HG03108 (cell line): Measurements from ENCODE around the gene KDM2A.
"Not testable (repeated sequence)": the region's sequence is repeated elsewhere in the genome, so short reads cannot be mapped to it uniquely, and the experiment has no call there.

Experiments
- ATAC-seq: cut with Tn5 transposase; IDR thresholded peaks from one replicate; pipeline ENCODE4 v1.9.1; 2021; ENCODE audit warnings: moderate library complexity; ENCODE audit not compliant: unreplicated experiment

KDM2A gene

DNA sequence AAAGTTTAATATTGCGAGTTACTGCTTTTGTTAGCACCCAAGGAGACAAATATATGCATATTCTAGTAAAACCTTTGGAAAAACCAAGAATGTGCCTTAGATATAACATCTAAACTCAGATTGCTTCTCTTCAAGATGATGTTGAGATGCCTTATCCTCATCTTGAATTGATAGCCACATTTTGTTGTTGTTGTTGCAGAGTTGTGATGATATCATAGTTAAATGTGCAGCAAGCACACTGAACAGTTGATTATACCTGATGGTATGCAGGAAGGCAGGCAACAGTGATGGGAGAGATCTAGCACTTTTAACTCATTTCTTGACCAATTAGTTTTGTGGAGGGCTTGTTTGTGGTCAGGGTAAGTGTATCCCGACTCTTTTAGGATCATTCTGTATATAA is 48.0 kb downstream of the KDM2A start:
- no peak for ATAC-seq

DNA sequence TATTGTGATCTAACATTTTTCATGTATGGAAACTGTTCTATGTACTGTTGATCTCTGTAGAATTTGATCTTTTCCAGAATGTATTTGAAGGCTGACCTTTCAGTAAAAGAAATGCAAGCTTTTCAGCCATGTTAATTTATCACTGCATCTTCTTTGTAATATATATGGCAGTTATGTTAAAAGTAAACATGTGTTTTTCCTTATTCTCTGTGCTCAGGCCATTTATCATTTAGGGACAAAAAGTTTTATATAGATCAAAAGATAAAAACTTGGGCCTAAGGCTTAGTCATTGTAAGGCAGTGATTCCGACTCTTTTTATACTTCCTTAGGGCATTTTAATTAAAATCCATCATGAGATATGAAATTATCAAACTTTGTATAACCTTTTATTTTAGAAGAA is 48.7 kb downstream of the KDM2A start:
- no peak for ATAC-seq

DNA sequence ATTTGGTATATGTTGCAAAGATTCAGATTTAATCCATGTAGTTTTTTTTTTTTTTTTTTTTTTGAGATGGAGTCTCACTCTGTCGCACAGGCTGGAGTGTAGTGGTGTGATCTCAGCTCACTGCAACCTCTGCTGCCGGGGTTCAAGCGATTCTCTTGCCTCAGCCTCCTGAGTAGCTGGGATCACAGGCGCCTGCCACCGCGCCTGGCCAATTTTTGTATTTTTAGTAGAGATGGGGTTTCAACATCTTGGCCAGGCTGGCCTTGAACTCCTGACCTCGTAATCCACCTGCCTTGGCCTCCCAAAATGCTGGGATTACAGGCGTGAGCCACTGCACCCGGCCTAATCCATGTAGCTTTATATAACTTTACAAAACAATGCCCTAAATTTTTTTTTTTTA is 49.8 kb downstream of the KDM2A start:
- not testable (repeated sequence) for ATAC-seq

DNA sequence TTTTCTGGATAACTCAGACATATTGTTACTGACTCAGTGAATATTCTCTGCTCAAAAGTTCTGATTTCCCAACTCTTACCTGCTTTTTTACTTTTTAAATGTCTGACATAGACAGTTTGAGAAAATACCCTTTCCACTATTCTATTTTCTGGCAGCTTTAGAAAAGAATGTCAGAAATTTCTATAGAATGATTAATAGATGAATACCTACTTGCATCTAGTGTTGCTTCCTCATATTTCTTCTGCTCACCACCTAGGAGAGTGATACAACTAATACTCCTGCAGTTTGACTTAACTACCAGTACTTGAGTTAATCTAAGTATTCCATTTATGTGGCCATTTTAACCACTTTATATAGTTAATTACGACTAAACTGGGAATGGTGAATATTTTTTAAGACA is 55.2 kb downstream of the KDM2A start:
- no peak for ATAC-seq

DNA sequence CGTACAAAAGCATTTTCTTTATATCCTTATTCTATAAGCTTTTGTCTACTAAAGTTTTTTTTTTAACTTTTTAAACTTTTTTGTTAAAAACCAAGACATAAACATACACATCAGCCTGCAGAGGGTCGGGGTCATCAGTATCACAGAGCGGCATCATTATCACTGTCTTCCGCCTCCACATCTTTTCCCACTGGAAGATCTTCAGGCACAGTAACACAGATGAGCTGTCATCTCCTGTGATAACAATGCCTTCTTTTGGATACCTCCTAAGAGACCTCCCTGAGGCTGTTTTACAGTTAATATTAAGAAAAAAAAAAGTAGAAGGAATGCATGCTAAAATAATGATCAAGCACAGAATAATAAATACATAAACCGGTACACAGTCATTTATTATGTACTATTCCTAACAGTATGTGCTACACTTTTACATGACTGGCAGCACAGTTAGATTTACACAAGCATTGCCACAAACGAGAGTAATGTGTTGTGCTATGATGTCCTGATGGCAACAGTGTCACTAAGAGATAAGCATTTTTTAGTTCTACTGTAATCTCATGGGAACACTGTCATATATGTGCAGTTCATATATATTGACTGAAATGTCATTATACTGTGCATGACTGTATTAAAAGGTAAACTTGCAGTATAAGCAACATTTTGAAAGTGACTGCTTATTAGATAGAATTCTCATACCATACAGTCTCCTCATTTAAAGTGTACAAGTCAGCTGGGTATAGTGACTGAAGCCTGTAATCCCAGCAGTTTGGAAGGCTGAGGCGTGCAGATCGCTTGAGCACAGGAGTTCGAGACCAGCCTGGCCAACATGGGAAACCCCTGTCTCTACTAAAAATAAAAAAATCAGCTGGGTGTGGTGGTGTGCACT is 58.6 kb downstream of the KDM2A start:
- no peak for ATAC-seq

DNA sequence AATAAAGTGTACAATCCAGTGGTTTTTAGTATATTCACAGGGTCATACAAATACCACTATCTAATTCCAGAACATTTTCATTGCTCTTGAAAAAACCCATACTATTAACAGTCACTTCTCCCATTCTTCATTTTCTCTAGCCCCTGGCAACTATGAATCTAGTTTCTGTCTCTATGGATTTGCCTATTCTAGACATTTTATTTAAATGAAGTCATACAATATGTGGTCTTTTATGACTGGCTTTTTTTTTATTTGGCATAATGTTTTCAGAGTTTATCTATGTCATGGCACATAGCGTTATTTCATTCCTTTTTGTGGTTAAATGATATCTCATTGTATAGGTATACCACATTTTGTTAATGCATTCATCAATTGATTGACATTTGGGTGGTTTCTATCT is 59.4 kb downstream of the KDM2A start:
- ATAC-seq = no peak

DNA sequence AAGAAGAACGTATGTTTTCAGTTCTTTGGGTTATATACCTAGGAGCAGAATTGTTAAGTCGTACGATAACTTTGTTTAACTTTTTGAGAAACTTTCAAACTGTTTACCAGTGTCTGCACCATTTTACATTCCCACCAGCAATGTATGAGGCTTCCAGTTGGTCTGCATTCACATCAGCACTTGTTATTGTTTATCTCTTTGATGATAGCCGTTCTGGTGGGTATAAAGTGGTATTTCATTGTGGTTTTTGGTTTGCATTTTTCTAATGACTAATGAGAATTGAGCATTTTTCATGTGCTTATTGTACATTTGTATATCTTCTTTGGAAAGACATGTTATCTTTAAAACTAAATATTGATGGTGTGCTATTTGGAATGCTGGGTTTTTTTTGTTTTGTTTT is 59.8 kb downstream of the KDM2A start:
- no peak for ATAC-seq

DNA sequence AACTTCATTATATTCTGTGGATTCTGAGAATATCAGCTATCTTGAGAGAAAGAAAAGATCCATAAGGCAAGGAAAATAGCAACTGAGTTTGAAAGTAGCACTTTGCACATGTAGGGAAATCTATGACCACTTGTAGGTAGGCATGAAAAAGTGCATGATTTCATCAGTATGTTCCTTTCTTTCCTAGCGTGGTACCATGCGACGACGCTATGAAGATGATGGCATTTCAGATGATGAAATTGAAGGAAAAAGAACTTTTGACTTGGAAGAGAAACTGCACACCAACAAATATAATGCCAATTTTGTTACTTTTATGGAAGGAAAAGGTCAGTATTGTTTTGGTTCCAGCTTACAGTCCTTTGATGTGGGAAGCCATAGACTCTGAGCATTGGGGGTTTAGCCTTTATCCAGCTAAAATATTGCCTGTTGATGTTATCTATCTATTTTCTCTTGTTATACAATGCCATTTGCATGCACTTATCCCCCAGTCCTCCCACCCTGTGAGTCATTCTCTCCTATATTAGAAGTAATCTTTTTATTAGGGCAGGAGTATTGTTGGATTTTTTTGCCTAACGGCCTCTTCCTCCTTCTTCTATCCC is 60.9 kb downstream of the KDM2A start:
- ATAC-seq = no peak

DNA sequence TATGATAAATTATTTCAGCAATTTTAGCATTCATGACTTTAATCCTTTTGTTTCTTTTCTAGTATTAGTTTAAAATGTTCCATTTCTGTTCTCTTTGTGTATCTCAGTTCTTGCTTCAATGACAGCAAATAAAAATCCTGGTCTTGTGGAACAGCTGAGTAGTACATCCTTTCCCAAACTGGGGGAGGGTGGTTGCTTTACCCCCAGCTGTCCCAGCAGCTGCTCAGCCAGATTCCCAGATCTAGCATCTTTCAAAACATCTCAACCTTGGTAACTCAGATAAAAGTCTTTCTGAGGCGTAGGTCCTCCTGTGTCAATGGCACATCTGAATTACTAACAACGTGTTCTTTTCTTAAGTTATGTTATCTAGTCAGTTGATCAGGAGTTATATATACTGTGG is 75.0 kb downstream of the KDM2A start:
- ATAC-seq = no peak

DNA sequence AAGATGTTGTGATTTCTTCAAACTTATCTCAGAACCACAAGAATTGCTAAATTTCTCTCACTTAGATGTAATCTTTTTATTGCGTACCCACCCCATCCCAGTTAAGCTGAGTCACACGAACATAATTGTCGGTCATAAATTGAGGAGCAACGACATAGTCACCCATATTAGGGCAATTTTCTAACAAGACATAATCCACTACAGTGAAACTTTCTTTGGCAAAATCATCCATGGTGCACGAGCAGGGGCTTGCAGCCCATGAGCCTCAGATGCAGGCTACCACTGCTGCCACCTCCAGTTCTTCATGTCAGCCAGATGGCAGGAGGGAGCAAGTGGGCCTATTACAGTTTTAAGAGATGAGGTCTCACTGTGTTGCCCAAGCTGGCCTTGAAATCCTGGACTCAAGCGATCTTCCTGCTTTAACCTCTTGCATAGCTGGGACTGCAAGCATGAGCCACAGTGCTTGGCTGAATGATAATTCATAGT is 77.0 kb downstream of the KDM2A start:
- ATAC-seq = no peak

DNA sequence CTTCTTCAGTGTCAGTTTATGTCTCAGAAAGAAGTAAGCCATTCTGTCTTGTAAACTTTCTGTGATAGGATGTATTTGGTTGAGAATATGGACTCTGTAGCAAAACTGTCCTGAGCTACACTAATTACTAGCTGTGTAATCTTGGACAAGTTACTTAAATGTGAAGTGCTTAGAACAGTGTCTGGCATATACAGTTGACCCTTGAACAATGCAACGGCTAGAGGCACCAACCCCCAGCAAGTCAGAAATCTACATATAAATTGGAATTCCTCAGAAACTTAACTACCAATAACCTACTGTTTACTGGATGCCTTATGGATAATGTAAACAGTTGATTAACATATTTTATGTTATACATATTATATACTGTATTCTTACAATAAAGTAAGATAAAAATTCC is 78.5 kb downstream of the KDM2A start:
- no peak for ATAC-seq

DNA sequence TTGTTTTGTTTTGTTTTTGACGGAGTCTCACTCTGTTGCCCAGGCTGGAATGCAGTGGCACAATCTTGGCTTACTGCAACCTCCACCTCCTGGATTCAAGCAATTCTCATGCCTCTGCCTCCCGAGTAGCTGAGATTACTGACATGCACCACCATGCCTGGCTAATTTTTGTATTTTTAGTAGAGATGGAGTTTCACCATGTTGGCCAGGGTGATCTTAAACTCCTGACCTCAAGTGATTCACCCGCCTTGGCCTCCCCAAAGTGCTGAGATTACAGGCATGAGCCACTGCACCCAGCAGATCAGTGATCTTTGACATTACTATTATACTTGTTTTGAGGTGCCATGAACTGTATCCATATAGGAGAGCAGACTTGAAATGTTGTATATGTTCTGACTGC is 79.7 kb downstream of the KDM2A start:
- not testable (repeated sequence) for ATAC-seq

DNA sequence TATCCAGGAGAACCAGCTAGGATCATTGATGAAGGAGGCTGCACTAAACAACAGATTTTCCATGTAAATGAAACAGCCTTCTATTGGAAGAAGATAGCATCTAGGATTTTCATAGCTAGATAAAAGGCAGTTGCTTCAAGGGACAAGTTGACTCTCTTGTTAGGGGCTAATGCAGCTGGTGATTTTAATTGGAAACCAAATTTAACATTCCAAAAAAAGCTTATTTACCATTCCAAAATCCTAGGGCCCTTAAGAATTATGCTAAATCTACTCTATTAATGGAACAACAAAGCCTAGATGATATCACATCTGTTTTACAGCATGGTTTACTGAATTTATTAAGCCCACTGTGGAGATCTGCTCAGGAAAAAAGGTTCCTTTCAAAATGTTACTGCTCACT is 80.7 kb downstream of the KDM2A start:
- no peak for ATAC-seq

DNA sequence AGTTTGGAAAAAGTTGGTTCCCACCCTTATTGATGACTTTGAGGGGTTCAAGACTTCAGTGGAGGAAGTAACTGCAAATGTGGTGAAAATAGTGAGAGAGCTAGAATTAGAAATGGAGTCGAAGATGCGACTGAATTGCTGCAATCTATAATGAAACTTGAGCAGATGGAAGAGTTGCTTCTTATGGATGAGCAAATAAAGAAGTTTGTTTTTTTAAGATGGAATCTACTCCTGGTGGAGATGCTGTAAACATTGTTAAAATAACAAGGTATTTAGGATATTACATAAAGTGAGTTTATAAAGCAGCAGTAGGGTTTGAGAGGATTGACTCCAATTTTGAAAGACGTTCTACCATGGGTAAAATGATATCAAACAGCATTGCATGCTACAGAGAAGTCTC is 83.0 kb downstream of the KDM2A start:
- no peak for ATAC-seq

DNA sequence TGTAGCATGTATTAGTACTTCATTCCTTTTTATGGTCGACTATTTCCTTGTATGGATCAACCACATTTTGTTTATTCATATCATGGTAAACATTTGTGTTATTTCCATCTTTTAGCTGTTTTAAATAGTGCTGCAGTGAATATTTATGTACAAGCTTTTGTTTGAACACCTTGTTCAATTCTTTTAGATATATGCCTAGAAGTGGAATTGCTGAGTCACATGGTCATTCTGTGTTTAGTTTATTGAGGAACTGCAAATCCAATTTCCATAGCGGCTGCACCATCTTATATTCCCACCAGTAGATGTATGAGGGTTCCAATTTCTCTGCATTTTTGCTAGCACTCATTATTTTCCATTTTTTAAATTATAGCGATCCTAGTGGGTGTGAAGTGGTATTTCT is 85.8 kb downstream of the KDM2A start:
- no peak for ATAC-seq

DNA sequence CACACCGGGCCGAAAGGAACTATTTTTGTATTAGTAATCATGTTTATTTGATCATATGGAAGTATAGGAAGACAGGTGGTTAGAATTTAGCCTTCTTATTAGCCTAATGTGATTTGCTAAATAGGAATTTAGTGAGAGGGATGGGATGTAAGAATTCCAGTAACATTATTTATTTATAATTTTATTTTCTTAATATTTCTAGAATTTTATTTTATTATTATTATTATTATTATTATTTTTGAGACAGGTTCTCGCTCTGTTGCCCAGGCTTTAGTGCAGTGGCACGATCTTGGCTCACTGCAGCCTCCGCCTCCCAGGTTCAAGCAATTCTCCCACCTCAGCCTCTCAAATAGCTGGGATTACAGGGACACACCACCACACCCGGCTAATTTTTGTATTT is 90.2 kb downstream of the KDM2A start:
- not testable (repeated sequence) for ATAC-seq

DNA sequence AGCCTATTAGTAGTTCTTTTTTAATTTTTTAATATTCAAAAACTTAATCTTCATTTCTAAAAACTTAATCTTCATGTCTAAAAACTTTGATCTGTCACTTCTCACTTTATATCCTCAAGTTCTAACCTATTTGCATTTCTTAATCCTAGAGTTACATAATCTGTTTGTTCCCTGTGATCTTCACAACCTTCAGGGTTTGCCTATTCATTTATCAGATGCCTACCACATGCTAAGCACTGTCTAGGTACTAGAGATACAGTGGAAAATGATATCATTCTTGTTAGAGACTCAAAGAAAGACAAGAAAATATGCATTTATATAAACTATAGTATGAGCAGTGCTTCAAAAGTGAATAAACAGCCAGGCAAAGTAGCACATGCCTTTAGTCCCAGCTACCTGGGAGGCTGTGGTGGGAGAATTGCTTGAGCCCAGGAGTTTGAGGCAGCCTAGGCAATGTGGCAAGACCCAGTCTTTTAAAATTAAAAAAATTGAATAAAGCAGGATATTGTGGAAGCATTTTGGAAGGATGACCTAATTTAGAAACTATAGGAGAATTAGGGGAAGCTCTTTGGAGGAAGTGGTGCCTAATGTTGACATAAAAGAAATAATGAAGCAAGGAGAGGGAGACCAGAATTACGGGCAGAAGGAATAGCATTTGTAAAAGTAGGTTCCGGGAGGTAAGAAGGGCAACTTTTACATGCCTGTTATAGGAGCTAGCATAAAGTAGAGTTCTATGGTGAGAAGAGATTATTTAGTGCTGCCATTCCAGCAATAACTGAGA is 92.8 kb downstream of the KDM2A start:
- ATAC-seq = no peak

DNA sequence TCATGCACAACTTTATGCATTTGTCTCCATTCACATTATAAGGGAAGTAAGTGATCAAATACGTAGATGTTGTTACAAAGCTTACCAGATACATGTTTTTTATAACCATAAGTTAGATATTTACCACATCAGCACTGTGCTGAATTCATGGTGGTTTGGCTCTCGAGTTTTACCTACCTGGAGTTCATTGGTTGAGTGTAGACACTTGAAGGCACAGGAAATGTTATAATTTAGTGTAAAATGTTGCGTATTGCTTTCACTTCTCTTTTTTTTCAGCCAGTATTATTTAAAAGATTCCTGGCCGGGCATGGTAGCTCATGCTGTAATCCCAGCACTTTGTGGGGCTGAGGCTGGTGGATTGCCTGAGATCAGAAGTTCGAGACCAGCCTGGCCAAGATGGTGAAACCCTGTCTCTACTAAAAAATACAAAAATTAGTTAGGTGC is 94.1 kb downstream of the KDM2A start:
- peak; percentile 58 for ATAC-seq

DNA sequence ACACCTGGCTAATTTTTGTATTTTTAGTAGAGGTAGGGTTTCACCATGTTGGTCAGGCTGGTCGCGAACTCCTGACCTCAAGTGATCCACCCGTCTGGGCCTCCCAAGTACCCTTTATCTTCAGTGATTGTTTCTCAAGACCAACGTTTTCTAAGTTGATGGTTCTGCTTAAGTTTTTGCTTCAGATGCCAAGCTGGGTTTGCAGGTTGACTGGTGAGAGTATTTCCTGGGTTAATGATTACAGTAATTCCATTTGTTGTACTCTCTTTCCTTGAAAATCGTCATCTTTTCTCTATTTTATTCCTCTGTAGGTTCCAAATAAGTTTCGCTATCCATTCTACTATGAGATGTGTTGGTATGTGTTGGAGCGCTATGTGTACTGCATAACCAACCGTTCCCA is 108.7 kb downstream of the KDM2A start:
- ATAC-seq = no peak

DNA sequence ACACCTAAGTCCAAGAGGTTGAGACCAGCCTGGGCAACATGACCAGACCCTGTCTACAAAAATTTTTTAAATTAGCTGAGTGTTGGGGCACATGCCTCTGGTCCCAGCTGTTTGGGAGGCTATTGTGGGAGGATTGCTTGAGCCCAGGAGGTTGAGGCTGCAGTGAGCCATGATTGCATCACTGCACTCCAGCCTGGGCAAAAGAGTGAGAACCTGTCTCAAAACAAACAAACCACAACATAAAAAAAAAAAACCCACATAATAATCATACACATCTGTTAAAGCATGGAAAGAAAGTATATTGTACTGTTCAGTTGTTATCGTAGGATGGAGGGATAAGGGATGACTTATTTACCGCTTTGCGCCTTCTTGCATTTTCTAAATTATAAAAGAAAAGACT is 111.3 kb downstream of the KDM2A start:
- no peak for ATAC-seq

DNA sequence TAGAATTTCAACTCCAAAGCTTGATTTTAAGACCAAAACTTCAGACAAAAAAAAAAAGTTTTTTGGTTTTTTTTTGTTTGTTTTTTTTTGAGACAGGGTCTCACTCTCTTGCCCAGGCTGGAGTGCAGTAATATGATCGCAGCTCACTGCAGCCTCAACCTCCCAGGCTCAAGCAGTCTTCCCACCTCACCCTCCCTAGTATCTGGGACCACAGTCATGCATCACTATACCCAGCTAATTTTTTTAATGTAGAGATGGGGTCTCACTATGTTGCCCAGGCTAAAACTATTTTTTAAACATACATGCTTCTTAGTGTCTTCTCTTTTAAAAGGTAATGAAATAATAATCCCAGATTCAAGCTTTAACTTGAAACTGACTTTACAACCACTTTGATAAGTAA is 111.8 kb downstream of the KDM2A start:
- ATAC-seq = no peak
